ENCODE measurements around the gene CDH8.

CDH8 gene

DNA sequence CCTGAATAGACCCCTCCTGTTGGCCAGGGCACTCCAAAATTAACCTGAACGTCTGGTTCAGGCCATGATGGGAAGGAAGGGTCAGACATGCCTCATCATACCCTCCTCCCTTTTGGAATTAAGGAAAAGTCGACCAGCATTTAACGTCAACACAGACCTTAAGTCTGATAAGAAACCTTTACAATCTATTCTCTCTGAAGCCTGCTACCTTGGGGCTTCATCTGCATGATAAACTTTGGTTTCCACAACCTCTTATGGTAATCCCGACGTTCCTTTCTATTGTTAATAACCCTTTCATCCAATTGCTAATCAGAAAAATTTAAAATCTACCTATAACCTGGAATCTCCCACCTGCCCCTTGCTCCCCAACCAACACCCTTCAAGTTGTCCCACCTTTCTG lies 358.5 kb downstream of the CDH8 start:
- H3K36me3 ChIP-seq (ENCODE audit: insufficient read depth, low read length): no peaks in the 10 kb centered on the region
- H3K4me1 ChIP-seq (ENCODE audit: insufficient read depth, low read length): no peaks in the 10 kb centered on the region
- no peaks in the 10 kb centered on the region for H3K9me3 ChIP-seq (ENCODE audit: low read length)
- H3K27ac ChIP-seq (ENCODE audit: low read depth, low read length): no peak overlapping the region
- H3K4me3 ChIP-seq (ENCODE audit: low read depth in 1 of 2, low read length in 2 of 2): no peak overlapping the region
- no peak overlapping the region for H3K9ac ChIP-seq (ENCODE audit: low read length)
- H3K27me3 ChIP-seq (ENCODE audit: control insufficient read depth in 1 of 2, insufficient read depth in 2 of 2, low read length in 2 of 2): no peaks in the 10 kb centered on the region

DNA sequence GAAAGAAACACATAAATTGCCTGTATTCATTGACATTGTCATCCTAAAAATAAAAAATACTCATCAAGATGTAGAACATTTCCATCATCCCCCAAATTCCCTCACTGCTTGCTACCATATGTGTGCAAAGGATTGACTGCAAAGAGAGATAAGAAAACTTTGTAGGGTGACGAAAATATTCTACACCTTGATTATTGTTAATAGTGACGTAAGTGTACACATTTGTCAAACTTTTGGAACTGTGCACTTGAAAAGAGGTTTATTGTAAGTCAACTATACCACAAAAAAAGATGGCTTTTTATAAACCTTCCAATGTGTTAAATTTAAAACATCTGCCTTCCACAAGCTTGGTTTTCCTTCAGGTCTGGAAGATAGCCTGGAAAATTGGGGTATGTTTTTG lies 359.5 kb downstream of the CDH8 start:
- Histone ChIP-seq H3K4me3 (ENCODE audit: low read depth in 1 of 2, low read length in 2 of 2) (no peak overlapping the region), H3K9ac (ENCODE audit: low read length) (no peak overlapping the region), H3K27ac (ENCODE audit: low read depth, low read length) (no peak overlapping the region), H3K4me1 (ENCODE audit: insufficient read depth, low read length) (no peaks in the 10 kb centered on the region), H3K27me3 (ENCODE audit: control insufficient read depth in 1 of 2, insufficient read depth in 2 of 2, low read length in 2 of 2) (no peaks in the 10 kb centered on the region), H3K36me3 (ENCODE audit: insufficient read depth, low read length) (no peaks in the 10 kb centered on the region), H3K9me3 (ENCODE audit: low read length) (no peaks in the 10 kb centered on the region)

DNA sequence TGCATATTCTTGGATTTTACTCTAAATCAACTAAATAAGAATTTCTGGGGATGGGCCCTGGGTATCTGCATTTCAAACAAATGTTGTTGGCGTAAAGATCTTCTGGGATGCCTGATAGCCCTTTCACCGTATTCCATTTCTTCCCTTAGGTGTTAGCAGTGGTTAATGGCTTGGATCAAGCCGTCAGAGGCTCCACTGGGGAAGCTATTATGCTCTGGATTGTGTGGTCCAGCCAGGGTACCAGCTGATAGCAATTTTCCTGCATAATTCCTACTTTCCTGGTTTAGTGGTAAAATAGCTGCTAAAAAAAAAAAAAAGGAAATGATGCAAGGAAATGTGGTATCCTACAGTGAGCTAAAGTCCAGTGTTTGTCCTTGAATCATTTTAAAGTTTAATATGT lies 365.1 kb downstream of the CDH8 start:
- H3K9me3 ChIP-seq (ENCODE audit: low read length): no peaks in the 10 kb centered on the region
- H3K4me3 ChIP-seq (ENCODE audit: low read depth in 1 of 2, low read length in 2 of 2): no peak overlapping the region
- H3K27me3 ChIP-seq (ENCODE audit: control insufficient read depth in 1 of 2, insufficient read depth in 2 of 2, low read length in 2 of 2): no peaks in the 10 kb centered on the region
- H3K36me3 ChIP-seq (ENCODE audit: insufficient read depth, low read length): no peaks in the 10 kb centered on the region
- no peaks in the 10 kb centered on the region for H3K4me1 ChIP-seq (ENCODE audit: insufficient read depth, low read length)
- H3K27ac ChIP-seq (ENCODE audit: low read depth, low read length): no peak overlapping the region
- H3K9ac ChIP-seq (ENCODE audit: low read length): no peak overlapping the region

DNA sequence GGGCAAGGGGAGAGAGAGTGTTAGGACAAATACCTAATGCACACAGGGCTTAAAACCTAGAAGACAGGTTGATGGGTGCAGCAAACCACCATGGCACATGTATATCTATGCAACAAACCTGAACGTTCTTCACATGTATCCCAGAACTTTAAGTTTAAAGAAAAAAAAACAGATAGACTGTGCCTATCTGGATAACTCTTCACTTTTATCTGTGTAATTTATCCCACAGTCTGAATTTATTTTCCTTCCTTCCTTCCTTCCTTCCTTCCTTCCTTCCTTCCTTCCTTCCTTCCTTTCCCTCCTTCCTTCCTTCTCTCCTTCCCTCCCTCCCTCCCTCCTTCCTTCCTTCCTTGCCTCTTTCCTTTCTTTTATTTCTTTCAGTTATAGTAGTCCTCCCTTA lies 370.7 kb downstream of the CDH8 start:
- Histone ChIP-seq H3K9ac (ENCODE audit: low read length) (no peak overlapping the region), H3K36me3 (ENCODE audit: insufficient read depth, low read length) (no peaks in the 10 kb centered on the region)

DNA sequence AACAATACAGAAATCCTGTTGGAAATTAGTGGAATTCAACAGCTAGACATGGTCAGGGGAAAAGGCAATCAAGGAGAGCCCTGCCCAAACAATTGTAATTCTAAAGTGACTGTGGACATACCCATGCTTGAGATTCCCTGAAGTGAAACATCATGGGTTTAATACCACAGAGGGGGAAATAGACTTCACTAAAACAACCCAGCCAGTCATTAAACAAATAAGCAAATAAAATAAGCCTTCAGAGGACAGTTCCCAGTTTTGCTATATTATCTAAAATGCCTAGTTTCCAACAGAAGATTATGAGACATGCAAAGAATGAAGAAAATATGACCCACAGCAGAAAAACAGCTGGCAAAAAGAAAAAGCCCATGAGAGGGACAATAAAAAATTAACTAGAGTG lies 376.3 kb downstream of the CDH8 start:
- H3K9me3 ChIP-seq (ENCODE audit: low read length): no peaks in the 10 kb centered on the region
- H3K4me1 ChIP-seq (ENCODE audit: insufficient read depth, low read length): no peaks in the 10 kb centered on the region
- no peaks in the 10 kb centered on the region for H3K36me3 ChIP-seq (ENCODE audit: insufficient read depth, low read length)
- H3K27me3 ChIP-seq (ENCODE audit: control insufficient read depth in 1 of 2, insufficient read depth in 2 of 2, low read length in 2 of 2): no peaks in the 10 kb centered on the region
- no peak overlapping the region for H3K27ac ChIP-seq (ENCODE audit: low read depth, low read length)
- H3K9ac ChIP-seq (ENCODE audit: low read length): no peak overlapping the region
- H3K4me3 ChIP-seq (ENCODE audit: low read depth in 1 of 2, low read length in 2 of 2): no peak overlapping the region

More for the DNA sequence above, 370.7 kb downstream of the CDH8 start:
- Histone ChIP-seq H3K4me1 (ENCODE audit: insufficient read depth, low read length) (no peaks in the 10 kb centered on the region), H3K9me3 (ENCODE audit: low read length) (no peaks in the 10 kb centered on the region), H3K4me3 (ENCODE audit: low read depth in 1 of 2, low read length in 2 of 2) (no peak overlapping the region), H3K27ac (ENCODE audit: low read depth, low read length) (no peak overlapping the region), H3K27me3 (ENCODE audit: control insufficient read depth in 1 of 2, insufficient read depth in 2 of 2, low read length in 2 of 2) (no peaks in the 10 kb centered on the region)

DNA sequence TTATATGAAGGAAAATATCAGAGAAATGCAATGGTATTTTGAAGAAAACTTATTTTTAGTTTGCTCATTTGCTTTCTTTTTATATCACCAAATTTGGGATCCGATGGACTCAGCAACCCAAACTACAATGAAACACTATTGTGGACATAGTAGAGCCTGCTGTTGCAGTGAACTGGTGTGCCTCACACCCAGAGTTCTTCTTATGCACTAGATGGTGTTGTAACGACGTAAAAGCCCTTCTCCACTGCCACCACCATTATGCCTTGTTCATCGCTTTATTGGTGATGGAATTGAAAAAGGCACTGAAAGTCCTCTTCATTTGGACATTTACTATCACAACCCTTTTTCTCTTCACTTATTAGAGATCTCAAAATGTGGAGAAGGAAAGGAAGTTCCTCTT lies 381.3 kb downstream of the CDH8 start:
- H3K27me3 ChIP-seq (ENCODE audit: control insufficient read depth in 1 of 2, insufficient read depth in 2 of 2, low read length in 2 of 2): no peaks in the 10 kb centered on the region
- H3K4me3 ChIP-seq (ENCODE audit: low read depth in 1 of 2, low read length in 2 of 2): no peak overlapping the region
- H3K9me3 ChIP-seq (ENCODE audit: low read length): no peaks in the 10 kb centered on the region
- H3K9ac ChIP-seq (ENCODE audit: low read length): no peak overlapping the region
- no peaks in the 10 kb centered on the region for H3K36me3 ChIP-seq (ENCODE audit: insufficient read depth, low read length)
- no peak overlapping the region for H3K27ac ChIP-seq (ENCODE audit: low read depth, low read length)
- no peaks in the 10 kb centered on the region for H3K4me1 ChIP-seq (ENCODE audit: insufficient read depth, low read length)

DNA sequence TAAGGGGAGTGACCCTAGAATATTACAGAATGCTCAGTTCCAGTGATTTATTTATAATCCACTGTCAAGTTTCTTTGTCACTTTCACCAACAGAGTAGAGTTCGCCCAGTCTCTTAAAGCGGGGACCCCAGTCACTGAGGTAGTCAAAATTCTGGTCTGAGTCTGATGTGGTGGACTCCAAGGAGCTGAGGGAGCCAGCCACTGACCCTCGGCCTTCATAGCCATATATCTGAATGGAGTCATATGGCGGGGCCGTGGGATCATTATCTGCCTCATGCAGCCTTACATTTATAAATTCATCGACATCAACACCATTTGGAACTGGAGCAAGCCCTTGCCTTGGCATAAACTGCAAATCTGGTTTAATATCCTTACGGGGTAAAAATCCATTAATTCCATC lies 382.7 kb downstream of the CDH8 start:
- no peak overlapping the region for H3K27ac ChIP-seq (ENCODE audit: low read depth, low read length)
- H3K27me3 ChIP-seq (ENCODE audit: control insufficient read depth in 1 of 2, insufficient read depth in 2 of 2, low read length in 2 of 2): no peaks in the 10 kb centered on the region
- no peaks in the 10 kb centered on the region for H3K4me1 ChIP-seq (ENCODE audit: insufficient read depth, low read length)
- no peaks in the 10 kb centered on the region for H3K9me3 ChIP-seq (ENCODE audit: low read length)
- H3K36me3 ChIP-seq (ENCODE audit: insufficient read depth, low read length): no peaks in the 10 kb centered on the region
- no peak overlapping the region for H3K4me3 ChIP-seq (ENCODE audit: low read depth in 1 of 2, low read length in 2 of 2)
- H3K9ac ChIP-seq (ENCODE audit: low read length): no peak overlapping the region

DNA sequence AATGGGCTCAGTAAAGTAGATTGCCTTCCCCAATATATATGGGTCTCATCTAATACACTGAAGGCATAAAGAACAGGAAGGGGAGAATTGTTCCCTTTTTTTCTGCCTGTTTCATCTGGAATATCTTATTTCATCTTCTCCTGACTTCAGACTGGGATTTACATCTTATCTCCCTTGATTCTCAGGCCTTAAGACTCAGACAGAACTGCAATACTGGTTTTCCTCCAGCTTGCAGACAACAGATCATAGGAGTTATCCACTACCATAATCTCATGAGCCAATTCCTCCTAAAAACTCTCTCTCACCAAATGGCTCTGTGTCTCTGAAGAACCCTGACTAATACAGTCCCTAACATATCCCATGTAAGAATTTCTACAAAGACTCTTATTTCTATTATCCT lies 390.7 kb downstream of the CDH8 start:
- Histone ChIP-seq H3K36me3 (ENCODE audit: insufficient read depth, low read length) (no peaks in the 10 kb centered on the region), H3K4me3 (ENCODE audit: low read depth in 1 of 2, low read length in 2 of 2) (no peak overlapping the region), H3K4me1 (ENCODE audit: insufficient read depth, low read length) (no peaks in the 10 kb centered on the region), H3K9ac (ENCODE audit: low read length) (no peak overlapping the region), H3K27me3 (ENCODE audit: control insufficient read depth in 1 of 2, insufficient read depth in 2 of 2, low read length in 2 of 2) (no peaks in the 10 kb centered on the region), H3K27ac (ENCODE audit: low read depth, low read length) (no peak overlapping the region), H3K9me3 (ENCODE audit: low read length) (no peaks in the 10 kb centered on the region)

DNA sequence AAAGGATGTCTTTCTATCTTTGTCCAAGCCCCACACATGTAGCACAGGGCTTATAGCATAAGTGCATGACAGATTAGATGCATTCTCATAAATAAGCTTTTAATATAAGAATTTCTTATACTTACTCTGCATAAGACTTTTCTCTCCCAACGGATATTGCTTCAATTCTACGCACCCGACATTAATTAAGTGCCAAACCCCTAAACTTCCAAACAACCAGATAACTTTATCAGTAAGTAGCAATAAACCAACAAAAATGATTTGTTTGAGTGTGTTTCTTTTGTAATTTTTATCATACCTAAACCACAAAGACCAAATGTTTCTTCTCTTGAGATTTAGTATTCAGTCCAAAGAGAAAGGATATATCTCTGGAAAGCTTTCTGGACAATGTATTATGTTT lies 391.5 kb downstream of the CDH8 start:
- no peaks in the 10 kb centered on the region for H3K27me3 ChIP-seq (ENCODE audit: control insufficient read depth in 1 of 2, insufficient read depth in 2 of 2, low read length in 2 of 2)
- no peaks in the 10 kb centered on the region for H3K9me3 ChIP-seq (ENCODE audit: low read length)
- no peaks in the 10 kb centered on the region for H3K36me3 ChIP-seq (ENCODE audit: insufficient read depth, low read length)
- H3K4me1 ChIP-seq (ENCODE audit: insufficient read depth, low read length): no peaks in the 10 kb centered on the region
- no peak overlapping the region for H3K9ac ChIP-seq (ENCODE audit: low read length)
- H3K4me3 ChIP-seq (ENCODE audit: low read depth in 1 of 2, low read length in 2 of 2): no peak overlapping the region
- H3K27ac ChIP-seq (ENCODE audit: low read depth, low read length): no peak overlapping the region

DNA sequence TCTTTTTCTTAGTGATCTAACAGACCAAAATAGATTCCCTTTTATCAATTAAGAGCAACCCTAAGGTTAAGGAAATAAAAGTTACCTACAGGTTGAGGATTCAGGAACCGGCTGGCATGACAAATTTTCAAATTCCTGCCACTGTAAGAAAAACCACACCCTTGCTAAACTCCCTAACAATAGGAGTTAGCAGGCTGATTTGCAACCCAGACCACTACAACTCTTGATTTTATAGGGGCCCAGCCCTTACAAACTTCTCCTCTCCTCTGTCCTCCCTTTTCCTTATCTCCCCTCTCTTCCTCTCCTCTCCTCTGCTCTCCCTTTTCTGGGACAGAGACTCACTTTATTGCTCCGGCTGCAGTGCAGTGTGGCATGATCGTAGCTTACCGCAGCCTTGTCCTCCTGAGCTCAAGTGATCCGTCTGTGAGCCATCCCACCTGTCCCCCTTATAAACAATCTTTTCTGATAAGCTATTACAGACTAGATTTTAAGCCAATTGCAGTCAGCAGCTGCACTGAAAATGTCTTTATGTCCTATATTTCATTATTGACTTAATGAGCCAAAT lies 418.9 kb downstream of the CDH8 start:
- Histone ChIP-seq H3K36me3 (ENCODE audit: insufficient read depth, low read length) (no peaks in the 10 kb centered on the region), H3K27me3 (ENCODE audit: control insufficient read depth in 1 of 2, insufficient read depth in 2 of 2, low read length in 2 of 2) (no peaks in the 10 kb centered on the region), H3K4me1 (ENCODE audit: insufficient read depth, low read length) (no peaks in the 10 kb centered on the region), H3K27ac (ENCODE audit: low read depth, low read length) (no peak overlapping the region), H3K4me3 (ENCODE audit: low read depth in 1 of 2, low read length in 2 of 2) (no peak overlapping the region), H3K9ac (ENCODE audit: low read length) (no peak overlapping the region), H3K9me3 (ENCODE audit: low read length) (no peaks in the 10 kb centered on the region)

DNA sequence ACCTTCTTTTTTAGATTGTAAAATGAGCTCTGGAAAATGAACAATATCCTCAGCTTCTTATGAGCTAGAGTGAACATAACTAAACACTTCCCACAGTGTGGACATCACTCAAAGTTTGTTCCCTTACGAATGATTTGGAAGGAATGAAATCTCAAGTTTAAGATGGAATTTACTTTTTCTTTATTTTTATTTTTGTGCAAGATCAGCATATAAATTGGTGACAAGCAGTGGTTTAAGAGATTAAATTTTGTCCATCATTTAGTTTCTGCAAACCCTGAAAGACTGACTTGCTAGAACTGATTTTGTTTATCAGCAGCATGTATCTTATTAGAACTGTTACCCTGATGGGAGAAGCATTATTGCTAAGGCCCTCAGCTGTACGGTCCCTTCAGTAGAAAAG lies 420.1 kb downstream of the CDH8 start:
- no peaks in the 10 kb centered on the region for H3K36me3 ChIP-seq (ENCODE audit: insufficient read depth, low read length)
- no peaks in the 10 kb centered on the region for H3K27me3 ChIP-seq (ENCODE audit: control insufficient read depth in 1 of 2, insufficient read depth in 2 of 2, low read length in 2 of 2)
- no peaks in the 10 kb centered on the region for H3K9me3 ChIP-seq (ENCODE audit: low read length)
- no peak overlapping the region for H3K27ac ChIP-seq (ENCODE audit: low read depth, low read length)
- H3K4me1 ChIP-seq (ENCODE audit: insufficient read depth, low read length): no peaks in the 10 kb centered on the region
- H3K4me3 ChIP-seq (ENCODE audit: low read depth in 1 of 2, low read length in 2 of 2): no peak overlapping the region
- no peak overlapping the region for H3K9ac ChIP-seq (ENCODE audit: low read length)

DNA sequence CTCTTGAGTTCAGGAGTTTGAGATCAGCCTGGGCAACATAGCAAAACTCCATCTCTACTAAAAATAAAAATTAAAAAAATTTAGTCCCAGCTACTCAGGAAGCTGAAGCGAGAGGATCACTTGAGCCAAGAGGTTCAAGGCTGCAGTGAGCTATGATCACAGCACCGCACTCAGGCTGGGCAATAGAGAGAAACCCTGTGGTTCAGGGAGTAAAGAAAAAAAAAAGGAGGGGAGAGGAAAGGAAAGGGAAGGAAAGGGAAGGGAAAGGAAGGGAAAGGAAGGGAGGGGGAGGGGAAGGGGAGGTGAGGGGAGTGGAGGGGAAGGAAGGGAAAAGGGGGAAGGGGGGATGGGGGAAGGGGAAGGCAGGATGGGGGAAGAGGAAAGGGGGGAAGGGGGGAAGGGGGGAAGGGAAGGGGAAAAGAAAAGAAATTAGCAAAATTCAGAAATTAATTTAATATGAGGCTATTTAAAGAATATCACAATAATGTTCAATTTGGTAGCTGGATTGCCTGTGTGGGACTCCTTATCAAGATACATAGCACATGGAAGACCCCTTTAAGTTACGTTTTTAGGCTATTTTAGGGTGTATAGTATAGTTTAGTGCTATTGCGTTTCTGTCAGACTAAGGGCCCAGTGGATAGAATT lies 424.3 kb downstream of the CDH8 start:
- Histone ChIP-seq H3K4me1 (ENCODE audit: insufficient read depth, low read length) (no peaks in the 10 kb centered on the region), H3K9ac (ENCODE audit: low read length) (no peak overlapping the region), H3K27ac (ENCODE audit: low read depth, low read length) (no peak overlapping the region), H3K9me3 (ENCODE audit: low read length) (no peaks in the 10 kb centered on the region), H3K27me3 (ENCODE audit: control insufficient read depth in 1 of 2, insufficient read depth in 2 of 2, low read length in 2 of 2) (no peaks in the 10 kb centered on the region), H3K4me3 (ENCODE audit: low read depth in 1 of 2, low read length in 2 of 2) (no peak overlapping the region), H3K36me3 (ENCODE audit: insufficient read depth, low read length) (no peaks in the 10 kb centered on the region)

Measured in muscle layer of colon (tissue), 2 donors.